ENCODE results near the gene RUNX3.
"Not testable (repeated sequence)": the region's sequence is repeated elsewhere in the genome, so short reads cannot be mapped to it uniquely, and the experiment has no call there.

RUNX3 gene

GRCh38 chr1:24911651-24912155 lies 18.4 kb downstream of the RUNX3 start:
- no peak for DNase-seq

- DNase-seq = peak; percentile 90 to 93
Observed at GRCh38 chr1:24910751-24911650, 19.1 kb downstream of the RUNX3 start.

- no peak for DNase-seq
Observed at GRCh38 chr1:24910210-24910609, 19.9 kb downstream of the RUNX3 start.

- peak in 1 of 2 donors; percentile 59 for DNase-seq
Observed at GRCh38 chr1:24909388-24909898, 20.6 kb downstream of the RUNX3 start.

GRCh38 chr1:24908591-24909259 lies 21.4 kb downstream of the RUNX3 start:
- no peak for DNase-seq

- DNase-seq = not testable (repeated sequence)
Observed at GRCh38 chr1:24907587-24908294, 22.3 kb downstream of the RUNX3 start.

- no peak for DNase-seq
Observed at GRCh38 chr1:24906760-24907490, 23.2 kb downstream of the RUNX3 start.

GRCh38 chr1:24905979-24906720 lies 23.9 kb downstream of the RUNX3 start:
- peak in 1 of 2 donors; percentile 9 for DNase-seq

- DNase-seq = peak in 1 of 2 donors; percentile 4
Observed at GRCh38 chr1:24905355-24905978, 24.6 kb downstream of the RUNX3 start.

GRCh38 chr1:24904731-24905354 lies 25.2 kb downstream of the RUNX3 start:
- DNase-seq = peak in 1 of 2 donors; percentile 7

- peak in 1 of 2 donors; percentile 6 for DNase-seq
Observed at GRCh38 chr1:24903955-24904730, 25.9 kb downstream of the RUNX3 start.

GRCh38 chr1:24903560-24903954 lies 26.5 kb downstream of the RUNX3 start:
- peak in 1 of 2 donors; percentile 1 for DNase-seq

GRCh38 chr1:24903011-24903461 lies 27.0 kb downstream of the RUNX3 start:
- DNase-seq = peak in 1 of 2 donors; percentile 7

GRCh38 chr1:24902471-24902891 lies 27.6 kb downstream of the RUNX3 start:
- DNase-seq = peak in 1 of 2 donors; percentile 6

GRCh38 chr1:24901791-24902470 lies 28.1 kb downstream of the RUNX3 start:
- DNase-seq = peak in 1 of 2 donors; percentile 5

GRCh38 chr1:24900985-24901781 lies 28.9 kb downstream of the RUNX3 start:
- DNase-seq = peak in 1 of 2 donors; percentile 11

- no peak for DNase-seq
Observed at GRCh38 chr1:24900486-24900849, 29.6 kb downstream of the RUNX3 start.

Measured in CD4-positive, alpha-beta T cell treated with Interleukin-4 for 1 hour (primary cell).